Measurements from ENCODE around the gene RPP25L. TPM values are rescaled to one million over a fixed set of nuclear protein-coding genes. Genes with fewer than 3 reads are reported as not detected.
A peak's percentile ranks its signal among the peaks of the same experiment; 100 is the strongest.

Gene RPP25L
- total and polyA plus RNA-seq, 9 of the 15 experiments (the other 6 are each of a cell fraction or from before 2014, with no cell fraction given), result 16.3 to 43.7 (median 29.0) TPM

GRCh38 chr9:34637356-34638137 lies 25.6 kb upstream of the RPP25L start, which contains the start of gene SIGMAR1 (continued):
- TF ChIP-seq MYC (IDR thresholded peaks at IDR 0.05; ENCODE audit: low read depth, low read length), result no peak; the same call in 1 of the 2 replicates
- no peak for TF ChIP-seq MYC (CRISPR knock-in tag; IDR thresholded peaks at IDR 0.05; ENCODE audit: borderline replicate concordance, low read depth)
- TF ChIP-seq MITF (IDR thresholded peaks at IDR 0.05), result no peak
- no peak for TF ChIP-seq MYBL2 (IDR thresholded peaks at IDR 0.05; ENCODE audit: low read depth)
- no peak for TF ChIP-seq MYBL2 (CRISPR knock-in tag; IDR thresholded peaks at IDR 0.05; ENCODE audit: borderline replicate concordance)
- TF ChIP-seq ZNF184 (CRISPR knock-in tag; IDR thresholded peaks at IDR 0.05), result no peak
- no peak for TF ChIP-seq TRIM24 (IDR thresholded peaks at IDR 0.05)
- TF ChIP-seq FOXA3 (CRISPR knock-in tag; conservative IDR thresholded peaks at IDR 0.05 in 1 of 2, IDR thresholded peaks at IDR 0.05 in 1 of 2), result no peak
- TF ChIP-seq GABPA (tag; conservative IDR thresholded peaks at IDR 0.05; ENCODE audit: low read depth), result peak; percentile 62
- no peak for TF ChIP-seq PHB2 (IDR thresholded peaks at IDR 0.05; ENCODE audit: low read depth)
- no peak for TF ChIP-seq ZC3H8 (IDR thresholded peaks at IDR 0.05)
- 0 out of 2 replicates have a peak, but pooled peaks have one; percentile 48 for TF ChIP-seq SUPT5H (IDR thresholded peaks at IDR 0.05)
- TF ChIP-seq RAD51 (IDR thresholded peaks at IDR 0.05; ENCODE audit: borderline replicate concordance, low read depth), result no peak
- no peak for TF ChIP-seq HNRNPH1 (optimal IDR thresholded peaks at IDR 0.05; ENCODE audit: low read depth, low read length)
- no peak for TF ChIP-seq RUNX1 (IDR thresholded peaks at IDR 0.05; ENCODE audit: low read depth)
- TF ChIP-seq, protein P1, sequence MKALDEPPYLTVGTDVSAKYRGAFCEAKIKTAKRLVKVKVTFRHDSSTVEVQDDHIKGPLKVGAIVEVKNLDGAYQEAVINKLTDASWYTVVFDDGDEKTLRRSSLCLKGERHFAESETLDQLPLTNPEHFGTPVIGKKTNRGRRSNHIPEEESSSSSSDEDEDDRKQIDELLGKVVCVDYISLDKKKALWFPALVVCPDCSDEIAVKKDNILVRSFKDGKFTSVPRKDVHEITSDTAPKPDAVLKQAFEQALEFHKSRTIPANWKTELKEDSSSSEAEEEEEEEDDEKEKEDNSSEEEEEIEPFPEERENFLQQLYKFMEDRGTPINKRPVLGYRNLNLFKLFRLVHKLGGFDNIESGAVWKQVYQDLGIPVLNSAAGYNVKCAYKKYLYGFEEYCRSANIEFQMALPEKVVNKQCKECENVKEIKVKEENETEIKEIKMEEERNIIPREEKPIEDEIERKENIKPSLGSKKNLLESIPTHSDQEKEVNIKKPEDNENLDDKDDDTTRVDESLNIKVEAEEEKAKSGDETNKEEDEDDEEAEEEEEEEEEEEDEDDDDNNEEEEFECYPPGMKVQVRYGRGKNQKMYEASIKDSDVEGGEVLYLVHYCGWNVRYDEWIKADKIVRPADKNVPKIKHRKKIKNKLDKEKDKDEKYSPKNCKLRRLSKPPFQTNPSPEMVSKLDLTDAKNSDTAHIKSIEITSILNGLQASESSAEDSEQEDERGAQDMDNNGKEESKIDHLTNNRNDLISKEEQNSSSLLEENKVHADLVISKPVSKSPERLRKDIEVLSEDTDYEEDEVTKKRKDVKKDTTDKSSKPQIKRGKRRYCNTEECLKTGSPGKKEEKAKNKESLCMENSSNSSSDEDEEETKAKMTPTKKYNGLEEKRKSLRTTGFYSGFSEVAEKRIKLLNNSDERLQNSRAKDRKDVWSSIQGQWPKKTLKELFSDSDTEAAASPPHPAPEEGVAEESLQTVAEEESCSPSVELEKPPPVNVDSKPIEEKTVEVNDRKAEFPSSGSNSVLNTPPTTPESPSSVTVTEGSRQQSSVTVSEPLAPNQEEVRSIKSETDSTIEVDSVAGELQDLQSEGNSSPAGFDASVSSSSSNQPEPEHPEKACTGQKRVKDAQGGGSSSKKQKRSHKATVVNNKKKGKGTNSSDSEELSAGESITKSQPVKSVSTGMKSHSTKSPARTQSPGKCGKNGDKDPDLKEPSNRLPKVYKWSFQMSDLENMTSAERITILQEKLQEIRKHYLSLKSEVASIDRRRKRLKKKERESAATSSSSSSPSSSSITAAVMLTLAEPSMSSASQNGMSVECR (CRISPR knock-in tag; IDR thresholded peaks at IDR 0.05), result no peak
- TF ChIP-seq POLR2H (tag; IDR thresholded peaks at IDR 0.05; ENCODE audit: low read depth), result no peak
- TF ChIP-seq MED1 (CRISPR knock-in tag; IDR thresholded peaks at IDR 0.05; ENCODE audit: borderline replicate concordance), result no peak
- peak; percentile 85 for TF ChIP-seq POLR2G (IDR thresholded peaks at IDR 0.05; ENCODE audit: low read depth, low read length)
- TF ChIP-seq SMARCA5 (IDR thresholded peaks at IDR 0.05), result no peak
- no peak for TF ChIP-seq CHD1 (IDR thresholded peaks at IDR 0.05; ENCODE audit: low read length)
- TF ChIP-seq NFRKB (IDR thresholded peaks at IDR 0.05; ENCODE audit: low read depth), result no peak
- TF ChIP-seq SIRT6 (IDR thresholded peaks at IDR 0.05; ENCODE audit: low read depth, low read length), result no peak
- TF ChIP-seq MEF2A (IDR thresholded peaks at IDR 0.05; ENCODE audit: control insufficient read depth, low read depth, low read length), result no peak
- TF ChIP-seq ZNF408 (CRISPR knock-in tag; IDR thresholded peaks at IDR 0.05; ENCODE audit: low read depth), result no peak
- TF ChIP-seq KAT8 (IDR thresholded peaks at IDR 0.05; ENCODE audit: low read depth), result no peak

Measured in K562 (cell line).